Gastrocnemius medialis (tissue), 4 donors: Measurements from ENCODE around the gene GRHL3. TPM values are rescaled to one million over a fixed set of nuclear protein-coding genes. Genes with fewer than 3 reads are reported as not detected.

Experiments used
- ATAC-seq, 2 donors: fragments of 150-250 bp; one replicate each; pipeline ENCODE4 v1.9.1; 2016
- DNase-seq, 2 donors: peaks; one replicate each; pipeline ENCODE4 v3.0.0-alpha.2; 2019
- H3K27ac ChIP-seq, 4 donors: fragments of 200-600 bp; sonication (generic); 1 replicate in 1 of 4; 2 replicates in 3 of 4; pipeline ENCODE4 v1.5.1; 2016 to 2018; ENCODE audit warnings: mild to moderate bottlenecking in 2 of 4, moderate library complexity in 1 of 4
- H3K27me3 ChIP-seq, 3 donors: fragments of 200-600 bp; sonication (generic) in 2 of 3; 1 replicate in 1 of 3; 2 replicates in 2 of 3; pipeline versions ENCODE4 v1.5.1 to v1.6.0; 2016 to 2019; ENCODE audit warnings: mild to moderate bottlenecking in 1 of 3, moderate library complexity in 1 of 3
- H3K36me3 ChIP-seq, 2 donors: fragments of 200-600 bp; sonication (generic) in 1 of 2; one replicate each; pipeline ENCODE4 v1.5.1; 2017 to 2018
- H3K4me1 ChIP-seq, 2 donors: fragments of 200-600 bp; sonication (generic) in 1 of 2; one replicate each; pipeline ENCODE4 v1.5.1; 2016 to 2017; ENCODE audit warnings: mild to moderate bottlenecking in 2 of 2
- H3K4me3 ChIP-seq, 4 donors: fragments of 200-600 bp; sonication (generic) in 3 of 4; 1 replicate in 1 of 4; 2 replicates in 3 of 4; pipeline ENCODE4 v1.5.1; 2016 to 2019; ENCODE audit warnings: mild to moderate bottlenecking in 2 of 4
- H3K9me3 ChIP-seq, 3 donors: fragments of 200-600 bp; sonication (generic) in 2 of 3; 1 replicate in 1 of 3; 2 replicates in 2 of 3; pipeline ENCODE4 v1.5.1; 2016 to 2019
- POLR2A ChIP-seq, 2 donors: fragments of 450-650 bp; IDR thresholded peaks; one replicate each; pipeline ENCODE4 v1.6.1; 2017; ENCODE audit warnings: antibody characterized with exemption in 2 of 2, mild to moderate bottlenecking in 2 of 2, moderate library complexity in 2 of 2
- in situ Hi-C, 4 donors: fragments of 200-750 bp; cut with MboI; loops; one replicate each; pipeline versions ENCODE4 v1.15.0 to v1.8.0; 2017; ENCODE audit warnings: low sequenced_read_pairs in 4 of 4
- intact Hi-C: fragments of 100-400 bp; cut with DNase I; formaldehyde crosslinking; loops from one replicate; pipeline ENCODE4 v1.15.1; 2023; ENCODE audit warnings: low total_unique reads
- total RNA-seq, 4 donors: library from RNA; depleted of rRNA; stranded (reverse); fragments of >200 nt; gene quantifications; one replicate each; pipeline versions ENCODE4 v1.1.0 to v1.2.3, GENCODE V29; 2016
- TF ChIP-seq, protein P1 (sequence below), 5 experiments: fragments of 450-650 bp in 3 of 5; fragments of 200-600 bp in 2 of 5; sonication (generic) in 2 of 5; IDR thresholded peaks in 4 of 5; conservative IDR thresholded peaks in 1 of 5; 1 replicate in 4 of 5; 2 replicates in 1 of 5; pipeline ENCODE4 v1.5.1; 2016 to 2019; ENCODE audit warnings: antibody characterized with exemption in 5 of 5, mild to moderate bottlenecking in 3 of 5, moderate library complexity in 3 of 5

GRHL3 gene
- total RNA-seq, 4 donors from 2014 or later: not detected

DNA sequence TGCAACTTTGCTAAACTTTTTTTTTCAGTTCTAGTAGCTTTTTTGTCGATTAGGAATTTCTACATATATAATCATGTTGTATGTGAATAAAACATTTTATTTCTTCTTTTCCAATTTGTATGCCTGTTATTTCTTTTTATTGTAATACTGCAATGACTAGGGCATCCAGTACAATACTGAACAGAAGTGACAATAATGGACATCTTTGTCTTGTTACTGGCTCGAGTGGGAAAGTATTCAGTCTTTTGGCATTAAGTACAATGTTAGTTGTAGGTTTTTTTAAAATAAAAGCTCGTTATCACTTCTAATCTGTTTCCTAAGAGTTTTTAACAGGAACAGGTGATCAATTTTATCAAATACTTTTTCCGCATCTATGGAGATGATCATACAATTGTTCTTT lies 84.6 kb downstream of the GRHL3 start:
- intact Hi-C loops: no loop called here
- H3K4me3 ChIP-seq: no peak overlapping the region
- no peaks in the 10 kb centered on the region for H3K36me3 ChIP-seq
- H3K27me3 ChIP-seq: no peaks in the 10 kb centered on the region
- DNase-seq (no peak), ATAC-seq (no peak)
- no peak overlapping the region for H3K27ac ChIP-seq
- in situ Hi-C loops: loop anchor here in 2 of 4 donors (25.0 kb wide), 1 partner anchor 233 kb away; the partner anchor contains the start of gene SRRM1 (in 2 of the 2)
- no peaks in the 10 kb centered on the region for H3K4me1 ChIP-seq
- TF ChIP-seq, protein P1, sequence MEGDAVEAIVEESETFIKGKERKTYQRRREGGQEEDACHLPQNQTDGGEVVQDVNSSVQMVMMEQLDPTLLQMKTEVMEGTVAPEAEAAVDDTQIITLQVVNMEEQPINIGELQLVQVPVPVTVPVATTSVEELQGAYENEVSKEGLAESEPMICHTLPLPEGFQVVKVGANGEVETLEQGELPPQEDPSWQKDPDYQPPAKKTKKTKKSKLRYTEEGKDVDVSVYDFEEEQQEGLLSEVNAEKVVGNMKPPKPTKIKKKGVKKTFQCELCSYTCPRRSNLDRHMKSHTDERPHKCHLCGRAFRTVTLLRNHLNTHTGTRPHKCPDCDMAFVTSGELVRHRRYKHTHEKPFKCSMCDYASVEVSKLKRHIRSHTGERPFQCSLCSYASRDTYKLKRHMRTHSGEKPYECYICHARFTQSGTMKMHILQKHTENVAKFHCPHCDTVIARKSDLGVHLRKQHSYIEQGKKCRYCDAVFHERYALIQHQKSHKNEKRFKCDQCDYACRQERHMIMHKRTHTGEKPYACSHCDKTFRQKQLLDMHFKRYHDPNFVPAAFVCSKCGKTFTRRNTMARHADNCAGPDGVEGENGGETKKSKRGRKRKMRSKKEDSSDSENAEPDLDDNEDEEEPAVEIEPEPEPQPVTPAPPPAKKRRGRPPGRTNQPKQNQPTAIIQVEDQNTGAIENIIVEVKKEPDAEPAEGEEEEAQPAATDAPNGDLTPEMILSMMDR (IDR thresholded peaks at IDR 0.05 in 4 of 5, conservative IDR thresholded peaks at IDR 0.05 in 1 of 5): no peak
- no peak for TF ChIP-seq POLR2A (IDR thresholded peaks at IDR 0.05)
- H3K9me3 ChIP-seq: no peaks in the 10 kb centered on the region

Other genes with a start within 250 kb of the GRHL3 start
- gene MYOM3, start 207.2 kb upstream of the GRHL3 start, total RNA-seq: 100 to 1,000 TPM; 114 to 266 (median 184) TPM
- gene IL22RA1, start 176.2 kb upstream of the GRHL3 start, total RNA-seq: under 1 TPM in 1 of 4 donors, not detected in 3; 0.36 TPM
- 1 to 10 TPM; 2.0 to 7.4 (median 5.0) TPM for gene IFNLR1, start 132.1 kb upstream of the GRHL3 start, total RNA-seq
- 1 to 10 TPM in 1 of 4 donors, under 1 TPM in 3; 0.39 to 2.1 (median 0.52) TPM for gene STPG1, start 94.4 kb downstream of the GRHL3 start, total RNA-seq
- gene NIPAL3, start 96.4 kb downstream of the GRHL3 start, total RNA-seq: 1 to 10 TPM; 4.3 to 8.7 (median 5.8) TPM
- gene RCAN3, start 183.5 kb downstream of the GRHL3 start, total RNA-seq: 1 to 10 TPM; 1.3 to 2.1 (median 1.8) TPM
- under 1 TPM in 1 of 4 donors, not detected in 3; 0.09 TPM for gene NCMAP, start 236.7 kb downstream of the GRHL3 start, total RNA-seq